GM18907 (cell line): ENCODE measurements around the gene CA5A.
"Not testable (repeated sequence)": the region's sequence is repeated elsewhere in the genome, so short reads cannot be mapped to it uniquely, and the experiment has no call there.

Experiments used
- ATAC-seq: cut with Tn5 transposase; IDR thresholded peaks from one replicate; pipeline ENCODE4 v1.9.1; 2021; ENCODE audit warnings: mild to moderate bottlenecking, moderate library complexity; ENCODE audit not compliant: unreplicated experiment

The CA5A gene

GRCh38 chr16:87926246-87927194 lies 9.8 kb downstream of the CA5A start:
- no peak for ATAC-seq

- no peak for ATAC-seq
These were observed 11.3 kb downstream of the CA5A start for GRCh38 chr16:87924811-87925670.

GRCh38 chr16:87924041-87924810 lies 12.1 kb downstream of the CA5A start:
- peak; percentile 64 for ATAC-seq

- no peak for ATAC-seq
These were observed 14.0 kb downstream of the CA5A start for GRCh38 chr16:87922250-87922871.

GRCh38 chr16:87921236-87921773 lies 15.0 kb downstream of the CA5A start:
- ATAC-seq: no peak

- ATAC-seq: no peak
These were observed 16.7 kb downstream of the CA5A start for GRCh38 chr16:87919681-87919994.

GRCh38 chr16:87918866-87919680 lies 17.3 kb downstream of the CA5A start:
- ATAC-seq: no peak

GRCh38 chr16:87918338-87918737 lies 18.0 kb downstream of the CA5A start:
- ATAC-seq: no peak

- ATAC-seq: no peak
These were observed 18.8 kb downstream of the CA5A start for GRCh38 chr16:87917503-87917902.

- no peak for ATAC-seq
These were observed 21.5 kb downstream of the CA5A start for GRCh38 chr16:87914812-87915211.

- ATAC-seq: not testable (repeated sequence)
These were observed 22.2 kb downstream of the CA5A start for GRCh38 chr16:87914021-87914725.

- ATAC-seq: not testable (repeated sequence)
These were observed 23.6 kb downstream of the CA5A start for GRCh38 chr16:87912691-87913090.

GRCh38 chr16:87911106-87911763 lies 25.1 kb downstream of the CA5A start:
- not testable (repeated sequence) for ATAC-seq

GRCh38 chr16:87909203-87909935 lies 27.0 kb downstream of the CA5A start:
- ATAC-seq: peak; percentile 84

- not testable (repeated sequence) for ATAC-seq
These were observed 28.2 kb downstream of the CA5A start for GRCh38 chr16:87908101-87908500.

- not testable (repeated sequence) for ATAC-seq
These were observed 30.8 kb downstream of the CA5A start for GRCh38 chr16:87905521-87905920.

- not testable (repeated sequence) for ATAC-seq
These were observed 31.4 kb downstream of the CA5A start for GRCh38 chr16:87904963-87905362.

- not testable (repeated sequence) for ATAC-seq
These were observed 35.8 kb downstream of the CA5A start for GRCh38 chr16:87900489-87900888.
